GM11168 (cell line): ENCODE data around the gene SLC49A4.
"Not testable (repeated sequence)": the region's sequence is repeated elsewhere in the genome, so short reads cannot be mapped to it uniquely, and the experiment has no call there.

ENCODE experiments used
- in situ Hi-C: fragments of 300-500 bp; cut with MboI; formaldehyde crosslinking; loops from one replicate; pipeline ENCODE4 v1.12.0; 2022; ENCODE audit warnings: low sequenced_read_pairs; ENCODE audit not compliant: unreplicated experiment

SLC49A4 gene

GRCh38 chr3:122794779-122795673 is at the start of gene SLC49A4:
SLC49A4 (plus strand) TSS chr3:122795069; CDS start chr3:122795193, 124 bp downstream.
- in situ Hi-C loops, result no loop called here

DNA sequence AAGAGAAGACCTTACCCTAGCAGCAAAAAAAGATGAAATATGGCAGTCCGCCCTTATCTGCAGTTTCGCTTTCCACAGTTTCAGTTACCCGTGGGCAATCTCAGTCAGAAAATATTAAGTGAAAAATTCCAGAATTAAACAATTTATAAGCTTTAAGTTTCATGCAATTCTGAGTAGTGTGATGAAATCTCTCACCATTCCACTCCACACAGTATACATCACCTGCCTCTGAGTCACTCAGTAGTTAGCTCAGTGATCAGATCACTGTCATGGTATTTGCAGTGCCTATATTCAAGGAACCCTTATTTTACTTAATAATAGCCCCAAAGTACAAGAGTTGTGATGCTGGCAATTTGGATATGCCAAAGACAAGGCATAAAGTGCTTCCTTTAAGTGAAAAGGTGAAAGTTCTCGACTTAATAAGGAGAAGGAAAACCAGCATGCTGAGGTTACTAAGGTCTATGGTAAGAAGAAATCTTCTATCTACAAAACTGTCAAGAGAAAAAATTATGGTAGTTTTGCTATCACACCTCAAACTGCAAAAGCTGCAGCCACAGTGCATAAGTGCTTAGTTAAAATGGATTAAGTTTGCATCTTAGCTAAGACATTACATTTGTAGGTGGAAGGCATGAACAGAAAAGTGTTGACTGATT is 49.4 kb upstream of the SLC49A4 start:
- in situ Hi-C loops, result no loop called here

GRCh38 chr3:122747295-122747694 is 47.6 kb upstream of the SLC49A4 start:
- in situ Hi-C loops, result not testable (repeated sequence)

DNA sequence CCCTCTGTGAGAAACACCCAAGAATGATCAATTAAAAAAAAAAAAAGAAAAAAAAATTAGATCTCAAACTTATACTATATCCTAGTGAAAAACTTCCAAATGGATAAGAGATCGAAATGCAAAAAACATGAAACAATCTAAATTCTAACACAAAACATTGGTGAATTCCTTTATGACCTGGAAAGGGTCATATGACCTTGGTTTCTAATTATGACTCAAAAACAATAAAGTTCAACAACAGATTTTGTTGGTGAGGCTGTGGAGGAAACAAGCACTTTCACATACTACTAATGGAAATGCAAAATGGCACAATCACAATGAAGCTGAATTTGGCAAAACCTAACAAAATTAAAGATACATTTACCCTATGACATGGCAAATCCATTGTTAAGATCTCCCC is 46.5 kb upstream of the SLC49A4 start:
- in situ Hi-C loops, result no loop called here

- in situ Hi-C loops, result no loop called here
Observed at GRCh38 chr3:122754929-122755328, 39.9 kb upstream of the SLC49A4 start.

DNA sequence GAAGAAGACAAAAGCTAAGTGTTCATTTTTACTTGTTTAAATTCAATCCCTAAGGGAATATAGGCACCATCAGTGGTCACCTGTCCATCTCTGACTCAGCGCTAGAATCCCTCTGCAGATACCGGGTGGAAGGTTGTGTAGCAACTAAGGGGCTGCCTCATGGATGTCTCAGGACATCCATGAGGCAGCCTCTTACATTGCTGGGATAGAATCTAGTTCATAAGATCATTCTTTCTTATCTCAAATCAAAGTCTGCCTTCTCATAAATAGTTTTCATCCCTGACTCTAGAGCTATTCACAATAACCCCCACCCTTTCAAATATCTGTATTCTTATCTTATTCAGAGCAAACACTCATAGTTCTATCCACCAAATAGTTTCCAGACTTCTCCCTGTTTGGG is 39.4 kb upstream of the SLC49A4 start:
- in situ Hi-C loops, result no loop called here

GRCh38 chr3:122758877-122759560 is 35.9 kb upstream of the SLC49A4 start:
- in situ Hi-C loops, result no loop called here

GRCh38 chr3:122760453-122761271 is 34.2 kb upstream of the SLC49A4 start:
- in situ Hi-C loops, result no loop called here

DNA sequence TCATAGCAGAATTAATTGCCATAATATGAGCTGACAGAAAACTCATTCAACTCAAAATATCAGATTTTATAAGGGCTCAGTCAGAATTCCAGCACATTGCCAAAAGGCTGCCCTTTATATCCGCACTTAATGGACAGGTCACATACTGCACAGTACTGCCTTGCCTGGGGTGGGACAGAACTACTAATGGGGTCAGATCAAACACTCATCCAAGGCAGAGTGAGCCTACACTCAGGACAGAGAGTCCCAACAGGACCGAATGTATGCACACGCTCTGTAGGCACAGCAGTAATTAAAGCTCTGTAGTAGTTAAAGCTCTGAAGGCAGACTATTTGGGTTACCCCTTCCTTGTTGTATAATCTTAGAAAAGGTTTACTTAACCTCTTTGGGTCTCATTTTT is 28.4 kb upstream of the SLC49A4 start:
- in situ Hi-C loops, result no loop called here

GRCh38 chr3:122767540-122768372 is 27.1 kb upstream of the SLC49A4 start:
- in situ Hi-C loops, result no loop called here

DNA sequence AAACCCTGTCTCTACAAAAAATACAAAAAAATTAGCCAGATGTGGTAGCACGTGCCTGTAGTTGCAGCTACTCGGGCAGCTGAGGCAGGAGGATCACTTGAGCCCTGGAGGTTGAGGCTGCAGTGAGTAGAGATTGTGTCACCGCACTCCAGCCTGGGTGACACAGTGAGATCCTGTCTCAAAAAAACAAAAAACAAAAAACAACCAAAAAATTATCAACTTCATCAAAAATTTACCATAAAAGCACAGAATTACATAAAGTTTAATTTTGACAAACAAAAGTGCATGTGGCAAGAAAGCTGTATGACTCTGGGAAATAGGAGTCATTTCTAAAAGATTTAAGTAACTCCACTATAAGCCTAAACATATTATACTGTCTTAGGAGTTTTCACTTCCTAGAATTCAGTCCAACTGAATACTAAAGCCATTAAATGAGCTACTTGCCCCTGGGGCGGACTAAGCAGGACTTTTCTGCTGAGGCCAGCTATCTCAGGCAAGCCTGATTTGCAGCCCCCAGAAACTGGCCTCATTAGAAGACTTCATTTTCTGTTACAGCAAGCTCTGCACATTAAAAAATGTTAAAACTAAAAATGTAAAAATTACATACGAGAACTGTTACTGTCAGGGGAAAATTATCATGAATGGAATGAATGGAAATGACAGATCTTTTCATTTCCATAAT is 24.2 kb upstream of the SLC49A4 start:
- in situ Hi-C loops, result no loop called here

DNA sequence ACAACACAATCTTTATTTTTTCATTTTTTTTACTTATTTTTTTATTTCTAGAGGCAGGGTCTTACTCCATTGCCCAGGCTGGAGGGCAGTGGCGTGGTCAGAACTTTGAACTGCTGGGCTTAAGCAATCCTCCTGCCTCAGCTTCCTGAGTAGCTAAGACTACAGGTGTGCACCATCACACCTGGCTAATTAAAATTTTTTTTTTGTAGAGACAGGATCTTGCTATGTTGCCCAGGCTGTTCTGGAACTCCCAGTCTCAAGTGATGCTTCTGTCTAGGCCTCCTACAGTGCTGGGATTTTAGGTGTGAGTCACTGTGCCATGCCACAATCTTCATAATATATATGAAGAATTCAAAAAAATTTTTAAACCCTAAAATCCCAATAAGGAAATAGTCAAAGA is 22.0 kb upstream of the SLC49A4 start:
- in situ Hi-C loops, result no loop called here

DNA sequence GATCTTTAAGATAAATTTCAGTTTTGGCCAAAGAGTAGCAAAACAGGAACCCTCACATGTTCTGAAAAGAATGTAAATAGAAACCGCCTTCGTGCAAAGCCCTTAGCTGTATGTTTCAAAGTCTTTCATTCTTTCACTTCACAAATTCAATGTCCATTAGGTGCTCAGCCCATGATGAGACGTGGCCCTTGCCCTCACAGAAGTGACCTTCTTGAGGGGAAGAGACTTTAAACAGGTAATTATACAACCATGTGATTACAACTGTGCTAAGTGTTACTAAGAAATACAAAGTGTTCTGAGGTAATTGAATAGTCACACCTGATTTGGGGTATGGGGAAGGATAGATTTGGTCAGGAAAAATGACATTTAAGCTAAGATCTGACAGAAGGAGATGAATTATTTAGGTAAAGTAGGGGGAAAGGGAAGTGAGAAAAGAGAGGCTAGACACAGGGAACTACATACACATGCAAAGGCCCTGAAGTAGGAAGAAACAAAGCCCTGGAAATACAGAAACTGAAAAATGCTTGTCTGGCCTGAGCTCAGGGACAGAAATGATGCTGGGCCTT is 20.8 kb upstream of the SLC49A4 start:
- in situ Hi-C loops, result no loop called here

DNA sequence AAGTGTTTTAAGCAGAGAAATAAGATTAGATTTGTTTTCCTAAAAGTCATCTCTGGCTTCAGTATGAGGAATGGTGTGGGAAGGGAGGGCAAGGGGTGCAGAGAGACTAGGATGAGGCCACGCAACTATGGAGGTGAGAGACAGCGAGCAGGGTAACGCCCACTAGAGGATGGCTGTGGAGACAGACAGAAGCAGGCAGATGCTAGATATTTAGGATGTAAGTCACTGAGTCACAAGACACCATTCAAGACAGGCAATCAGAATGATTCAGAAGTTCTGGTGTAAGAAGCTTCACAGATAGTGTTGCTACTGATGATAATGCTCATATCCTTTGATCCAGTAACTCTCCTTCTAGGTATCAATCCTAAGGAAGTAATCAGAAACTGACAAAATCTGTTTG is 20.3 kb upstream of the SLC49A4 start:
- in situ Hi-C loops, result no loop called here

DNA sequence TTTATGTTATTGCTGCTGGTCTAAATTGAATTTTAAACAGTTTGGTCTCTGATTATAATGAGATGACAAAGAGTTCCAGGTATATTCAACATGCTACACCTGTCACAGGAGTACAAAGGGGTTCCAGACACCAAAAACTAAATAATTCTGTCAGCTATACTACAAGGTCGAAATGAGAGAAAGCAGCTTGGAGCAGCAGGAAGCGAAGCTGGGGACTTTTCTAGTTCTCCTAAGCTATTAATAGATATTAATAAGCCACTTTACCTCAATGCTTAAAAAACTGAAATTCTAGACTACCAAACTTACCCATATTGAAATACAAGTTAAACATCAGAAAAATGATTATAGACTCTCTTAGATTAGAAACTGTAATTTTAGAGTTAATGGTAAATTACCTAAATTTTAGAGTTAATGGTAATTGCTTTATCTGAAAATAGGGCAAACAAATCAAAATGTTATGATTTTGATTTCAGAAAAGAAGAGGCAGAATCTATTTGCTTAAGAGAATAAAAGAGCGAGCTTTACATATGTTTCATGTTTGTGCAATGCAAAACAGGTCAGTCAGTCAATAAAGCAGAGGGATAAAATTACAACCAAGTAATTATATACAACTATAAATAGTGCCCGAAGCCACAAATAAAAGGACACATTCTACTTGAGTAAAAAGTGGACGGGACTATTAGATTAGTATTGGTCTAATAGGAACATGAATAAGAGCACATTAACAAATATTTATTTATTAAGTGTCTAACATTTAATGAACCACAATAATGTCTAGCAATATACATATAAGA is 18.0 kb upstream of the SLC49A4 start:
- in situ Hi-C loops, result no loop called here

GRCh38 chr3:122777563-122777962 is 17.3 kb upstream of the SLC49A4 start:
- in situ Hi-C loops, result no loop called here

- in situ Hi-C loops, result no loop called here
Observed at GRCh38 chr3:122782804-122783203, 12.1 kb upstream of the SLC49A4 start.

DNA sequence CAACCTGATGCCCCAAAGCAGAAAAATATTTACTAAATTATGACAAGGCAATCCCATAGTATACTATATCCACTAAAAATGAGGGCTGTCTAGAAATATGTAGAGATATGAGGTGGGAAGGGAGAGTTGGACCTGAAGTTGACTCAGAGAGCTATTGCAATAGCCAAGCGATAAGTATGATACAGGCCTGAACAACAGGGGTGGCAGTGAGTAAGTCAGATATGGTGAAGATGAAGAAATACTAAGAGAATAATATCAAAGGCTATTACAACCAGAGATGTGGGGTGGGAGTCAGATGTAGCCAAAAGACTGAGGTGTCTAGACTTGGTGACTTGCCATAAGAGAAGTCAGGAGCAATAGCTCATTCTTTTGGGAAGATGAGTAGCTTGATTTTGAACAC is 10.4 kb upstream of the SLC49A4 start:
- in situ Hi-C loops, result no loop called here
